ENCODE measurements around the gene HYAL3.

The HYAL3 gene

GRCh38 chr3:50298836-50299637 is at the start of gene HYAL3, which contains the start of gene NAA80:
Gene HYAL3, minus strand, starts transcription at chr3:50299405. Its CDS starts 3,803 bp downstream, at chr3:50295602.
Gene NAA80, minus strand, starts transcription at chr3:50299405. Its CDS starts 1,942 bp downstream, at chr3:50297463.
- DNase-seq: peak; percentile 89

GRCh38 chr3:50347187-50347813 is 48.1 kb upstream of the HYAL3 start:
- DNase-seq: peak; percentile 49

- peak; percentile 28 for DNase-seq
Measured at GRCh38 chr3:50345586-50346234, 46.5 kb upstream of the HYAL3 start, which contains the start of gene ZMYND10. Gene ZMYND10, minus strand, starts transcription at chr3:50345732. Its CDS starts 153 bp downstream, at chr3:50345579.

GRCh38 chr3:50345008-50345407 is 45.8 kb upstream of the HYAL3 start:
- no peak for DNase-seq

GRCh38 chr3:50342813-50343633 is 43.8 kb upstream of the HYAL3 start:
- no peak for DNase-seq

GRCh38 chr3:50341996-50342650 is 42.9 kb upstream of the HYAL3 start:
- no peak for DNase-seq

GRCh38 chr3:50341537-50341936 is 42.3 kb upstream of the HYAL3 start:
- no peak for DNase-seq

GRCh38 chr3:50340448-50341329 is 41.5 kb upstream of the HYAL3 start, which contains the start of gene RASSF1:
Gene RASSF1, minus strand, starts transcription at chr3:50340836. Its CDS starts 31 bp downstream, at chr3:50340805.
- no peak for DNase-seq

- no peak for DNase-seq
Measured at GRCh38 chr3:50340147-50340447, 40.9 kb upstream of the HYAL3 start.

- no peak for DNase-seq
Measured at GRCh38 chr3:50339485-50340146, 40.4 kb upstream of the HYAL3 start.

- DNase-seq: no peak
Measured at GRCh38 chr3:50338965-50339364, 39.8 kb upstream of the HYAL3 start.

GRCh38 chr3:50337175-50337861 is 38.1 kb upstream of the HYAL3 start:
- peak; percentile 93 for DNase-seq

GRCh38 chr3:50336452-50337174 is 37.4 kb upstream of the HYAL3 start:
- no peak for DNase-seq

- DNase-seq: no peak
Measured at GRCh38 chr3:50334339-50335075, 35.3 kb upstream of the HYAL3 start.

GRCh38 chr3:50333744-50334328 is 34.6 kb upstream of the HYAL3 start:
- no peak for DNase-seq

- DNase-seq: no peak
Measured at GRCh38 chr3:50331364-50331907, 32.2 kb upstream of the HYAL3 start.

GRCh38 chr3:50330330-50330729 is 31.1 kb upstream of the HYAL3 start:
- no peak for DNase-seq
